LNCAP (cell line): ENCODE results near the gene EVI2A.

Experiments used
- TF ChIP-seq, protein P1 (sequence below): fragments of 450-650 bp; IDR thresholded peaks from 2 replicates; pipeline ENCODE4 v1.5.1; 2017; ENCODE audit warnings: mild to moderate bottlenecking

EVI2A gene

DNA sequence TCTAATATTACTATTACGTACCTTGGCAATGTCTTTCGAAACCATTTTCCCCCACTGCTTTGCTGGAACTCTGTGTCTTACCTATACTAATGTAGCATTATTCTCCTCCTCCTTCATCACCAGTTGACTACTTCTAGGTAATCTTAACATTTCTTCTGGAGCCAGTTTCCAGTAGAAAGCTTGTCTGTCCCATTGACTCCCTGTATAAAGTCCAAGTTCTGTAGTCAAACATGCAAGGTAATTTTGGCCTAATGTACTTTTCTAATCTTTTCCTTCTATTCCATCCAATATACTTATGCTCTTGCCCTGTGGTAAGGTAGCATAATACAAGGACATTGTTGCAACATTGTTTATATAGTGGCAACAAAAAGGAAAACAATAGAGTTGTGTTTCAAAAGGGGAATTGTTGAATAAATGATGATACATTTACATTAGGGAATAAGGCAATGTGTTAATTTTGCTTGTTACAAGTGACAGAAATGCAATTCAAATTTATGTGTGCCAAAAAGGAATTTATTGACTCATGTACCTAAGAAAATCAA is 52.3 kb downstream of the EVI2A start:
- TF ChIP-seq, protein P1, sequence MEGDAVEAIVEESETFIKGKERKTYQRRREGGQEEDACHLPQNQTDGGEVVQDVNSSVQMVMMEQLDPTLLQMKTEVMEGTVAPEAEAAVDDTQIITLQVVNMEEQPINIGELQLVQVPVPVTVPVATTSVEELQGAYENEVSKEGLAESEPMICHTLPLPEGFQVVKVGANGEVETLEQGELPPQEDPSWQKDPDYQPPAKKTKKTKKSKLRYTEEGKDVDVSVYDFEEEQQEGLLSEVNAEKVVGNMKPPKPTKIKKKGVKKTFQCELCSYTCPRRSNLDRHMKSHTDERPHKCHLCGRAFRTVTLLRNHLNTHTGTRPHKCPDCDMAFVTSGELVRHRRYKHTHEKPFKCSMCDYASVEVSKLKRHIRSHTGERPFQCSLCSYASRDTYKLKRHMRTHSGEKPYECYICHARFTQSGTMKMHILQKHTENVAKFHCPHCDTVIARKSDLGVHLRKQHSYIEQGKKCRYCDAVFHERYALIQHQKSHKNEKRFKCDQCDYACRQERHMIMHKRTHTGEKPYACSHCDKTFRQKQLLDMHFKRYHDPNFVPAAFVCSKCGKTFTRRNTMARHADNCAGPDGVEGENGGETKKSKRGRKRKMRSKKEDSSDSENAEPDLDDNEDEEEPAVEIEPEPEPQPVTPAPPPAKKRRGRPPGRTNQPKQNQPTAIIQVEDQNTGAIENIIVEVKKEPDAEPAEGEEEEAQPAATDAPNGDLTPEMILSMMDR: no peak
